ENCODE measurements around the gene PPP1R8.

DNA sequence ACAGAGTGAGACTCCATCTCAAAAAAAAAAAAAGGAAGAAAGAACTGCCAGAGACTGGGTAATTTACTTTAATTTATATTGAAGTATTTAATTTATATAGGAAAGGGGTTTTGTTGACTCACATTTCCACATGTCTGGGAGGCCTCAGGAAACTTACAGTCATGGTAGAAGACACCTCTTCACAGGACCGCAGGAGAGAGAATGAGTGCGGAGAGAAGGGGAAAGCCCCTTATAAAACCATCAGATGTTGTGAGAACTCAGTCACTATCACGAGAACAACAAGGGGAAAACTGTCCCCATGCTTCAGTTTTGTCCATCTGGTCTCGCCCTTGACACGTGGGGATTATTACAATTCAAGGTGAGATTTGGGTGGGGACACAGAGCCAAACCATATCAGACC lies 25.8 kb upstream of the PPP1R8 start:
- TF ChIP-seq EP300 (IDR thresholded peaks at IDR 0.05; ENCODE audit: borderline replicate concordance) (no peak), YY1 (IDR thresholded peaks at IDR 0.05; ENCODE audit: low read depth) (no peak), RAD21 (IDR thresholded peaks at IDR 0.05; ENCODE audit: low read depth) (no peak), CREB1 (IDR thresholded peaks at IDR 0.05; ENCODE audit: low read depth) (no peak), ZBTB7A (IDR thresholded peaks at IDR 0.05; ENCODE audit: low read depth) (no peak), TAF1 (IDR thresholded peaks at IDR 0.05; ENCODE audit: low read depth) (no peak), CEBPB (IDR thresholded peaks at IDR 0.05) (no peak), TEAD4 (IDR thresholded peaks at IDR 0.05) (no peak)
- TF ChIP-seq, protein P1, sequence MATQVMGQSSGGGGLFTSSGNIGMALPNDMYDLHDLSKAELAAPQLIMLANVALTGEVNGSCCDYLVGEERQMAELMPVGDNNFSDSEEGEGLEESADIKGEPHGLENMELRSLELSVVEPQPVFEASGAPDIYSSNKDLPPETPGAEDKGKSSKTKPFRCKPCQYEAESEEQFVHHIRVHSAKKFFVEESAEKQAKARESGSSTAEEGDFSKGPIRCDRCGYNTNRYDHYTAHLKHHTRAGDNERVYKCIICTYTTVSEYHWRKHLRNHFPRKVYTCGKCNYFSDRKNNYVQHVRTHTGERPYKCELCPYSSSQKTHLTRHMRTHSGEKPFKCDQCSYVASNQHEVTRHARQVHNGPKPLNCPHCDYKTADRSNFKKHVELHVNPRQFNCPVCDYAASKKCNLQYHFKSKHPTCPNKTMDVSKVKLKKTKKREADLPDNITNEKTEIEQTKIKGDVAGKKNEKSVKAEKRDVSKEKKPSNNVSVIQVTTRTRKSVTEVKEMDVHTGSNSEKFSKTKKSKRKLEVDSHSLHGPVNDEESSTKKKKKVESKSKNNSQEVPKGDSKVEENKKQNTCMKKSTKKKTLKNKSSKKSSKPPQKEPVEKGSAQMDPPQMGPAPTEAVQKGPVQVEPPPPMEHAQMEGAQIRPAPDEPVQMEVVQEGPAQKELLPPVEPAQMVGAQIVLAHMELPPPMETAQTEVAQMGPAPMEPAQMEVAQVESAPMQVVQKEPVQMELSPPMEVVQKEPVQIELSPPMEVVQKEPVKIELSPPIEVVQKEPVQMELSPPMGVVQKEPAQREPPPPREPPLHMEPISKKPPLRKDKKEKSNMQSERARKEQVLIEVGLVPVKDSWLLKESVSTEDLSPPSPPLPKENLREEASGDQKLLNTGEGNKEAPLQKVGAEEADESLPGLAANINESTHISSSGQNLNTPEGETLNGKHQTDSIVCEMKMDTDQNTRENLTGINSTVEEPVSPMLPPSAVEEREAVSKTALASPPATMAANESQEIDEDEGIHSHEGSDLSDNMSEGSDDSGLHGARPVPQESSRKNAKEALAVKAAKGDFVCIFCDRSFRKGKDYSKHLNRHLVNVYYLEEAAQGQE (IDR thresholded peaks at IDR 0.05; ENCODE audit: low read depth): no peak

Data from Ishikawa (cell line).